Psoas muscle (tissue), 8 donors: Measurements from ENCODE around the gene ZNF385B. TPM values are rescaled to one million over a fixed set of nuclear protein-coding genes. Genes with fewer than 3 reads are reported as not detected.
A peak's percentile ranks its signal among the peaks of the same experiment; 100 is the strongest.

ENCODE experiments used
- ATAC-seq, 4 donors: fragments of 200-7000 bp; cut with Tn5 transposase; one replicate each; pipeline ENCODE4 v1.9.1; 2020; ENCODE audit warnings: moderate library complexity in 3 of 4, mild to moderate bottlenecking in 2 of 4
- DNase-seq, 2 donors: peaks; one replicate each; pipeline ENCODE4 v3.0.0-alpha.2; 2020
- H3K27ac ChIP-seq: fragments of 200-600 bp; one replicate; pipeline ENCODE4 v1.8.0; 2022
- H3K27me3 ChIP-seq, 3 donors: fragments of 200-600 bp in 1 of 3; one replicate each; pipeline versions ENCODE4 v1.6.1 to v1.8.0; 2013 to 2022; ENCODE audit warnings: low read length in 2 of 3, mild to moderate bottlenecking in 2 of 3, moderate library complexity in 1 of 3; ENCODE audit not compliant: insufficient read depth in 3 of 3
- H3K36me3 ChIP-seq, 2 donors: fragments of 200-600 bp in 1 of 2; one replicate each; pipeline versions ENCODE4 v1.6.1 to v1.8.0; 2013 to 2022; ENCODE audit warnings: low read depth in 1 of 2, mild to moderate bottlenecking in 1 of 2, moderate library complexity in 1 of 2; ENCODE audit not compliant: insufficient read depth in 1 of 2
- H3K4me1 ChIP-seq: fragments of 200-600 bp; one replicate; pipeline ENCODE4 v1.8.0; 2022
- H3K4me3 ChIP-seq: fragments of 200-600 bp; one replicate; pipeline ENCODE4 v1.8.0; 2022; ENCODE audit warnings: mild to moderate bottlenecking
- H3K9me3 ChIP-seq: fragments of 200-600 bp; one replicate; pipeline ENCODE4 v1.8.0; 2022
- CTCF ChIP-seq: fragments of 200-600 bp; IDR thresholded peaks from one replicate; pipeline ENCODE4 v1.8.0; 2022; ENCODE audit warnings: antibody characterized with exemption
- WGBS, 3 donors: extraction: QIAGEN DNeasy Blood & Tissue Kit; methylation state at CpG; one replicate each; pipeline versions ENCODE4 v1.1.6 to v1.1.7; 2013; 5-methylcytosine and 5-hydroxymethylcytosine counted together
- intact Hi-C, 2 donors: fragments of 100-400 bp; cut with DNase I; formaldehyde crosslinking; loops; one replicate each; pipeline versions ENCODE4 v1.11.0 to v1.14.2; 2022
- polyA plus RNA-seq, 3 donors: library from polyadenylated mRNA; stranded (reverse); fragments of 200-250 nt; gene quantifications; one replicate each; pipeline ENCODE4 v1.2.3, GENCODE V29; 2013
- total RNA-seq, 4 donors: library from RNA; stranded (reverse); fragmentation: NEBNext Ultra II Directional in 2 of 4; extraction: Animal tissue kit (Norgen Biotek cat#: 25700) in 2 of 4; gene quantifications; one replicate each; pipeline versions ENCODE4 v1.2.1 to v1.2.4, GENCODE V29; 2021 to 2023
- donor health status: healthy with polysubstance abuse.
- donor health status: DM: no; HTN: no; CAD: no; lungs with moderate emphysema.
- donor health status: Bipolar disorder and iron deficiency.
- donor health status: healthy.
- donor health status: DM: yes; HTN: yes; CAD: no.
- donor health status: DM: no; HTN: no; CAD: no.
- donor health status: DM: no; HTN: no; CAD: no.
- donor health status: DM: yes; HTN: yes; CAD: no.

The ZNF385B gene
- total and polyA plus RNA-seq, 7 donors: 8.8 to 42.9 (median 18.1) TPM

- peak in 1 of 4 donors; percentile 64 for ATAC-seq
- Histone ChIP-seq H3K4me1 (no peaks in the 10 kb centered on the region), H3K36me3 (no peaks in the 10 kb centered on the region), H3K9me3 (no peaks in the 10 kb centered on the region), H3K4me3 (no peak overlapping the region), H3K27me3 (no peaks in the 10 kb centered on the region), H3K27ac (no peak overlapping the region)
- no peak for DNase-seq
- WGBS, 3 donors: 25 to 51% (median 29%) methylated on average over 2 of the region's 2 CpGs
- intact Hi-C loops: no loop called here
- no peak for TF ChIP-seq CTCF
Measured at GRCh38 chr2:179686718-179687342, 174.6 kb downstream of the ZNF385B start.

- intact Hi-C loops: no loop called here
Measured at GRCh38 chr2:179686069-179686468, 175.3 kb downstream of the ZNF385B start.

GRCh38 chr2:179685146-179685545 is 176.3 kb downstream of the ZNF385B start:
- no peaks in the 10 kb centered on the region for H3K36me3 ChIP-seq
- intact Hi-C loops: no loop called here
- ATAC-seq (no peak), DNase-seq (no peak)
- no peak for TF ChIP-seq CTCF
- H3K9me3 ChIP-seq: no peaks in the 10 kb centered on the region
- WGBS, 3 donors: 27 to 47% (median 40%) methylated on average over 1 of the region's 1 CpG
- no peaks in the 10 kb centered on the region for H3K4me1 ChIP-seq
- H3K27ac ChIP-seq: no peak overlapping the region
- no peaks in the 10 kb centered on the region for H3K27me3 ChIP-seq
- H3K4me3 ChIP-seq: no peak overlapping the region

More at GRCh38 chr2:179686069-179686468, 175.3 kb downstream of the ZNF385B start:
- no peak for TF ChIP-seq CTCF
- 92 to 93% (median 93%) methylated on average over 2 of the region's 2 CpGs for WGBS, 3 donors
- Histone ChIP-seq H3K27ac (no peak overlapping the region), H3K4me1 (no peaks in the 10 kb centered on the region), H3K27me3 (no peaks in the 10 kb centered on the region), H3K36me3 (no peaks in the 10 kb centered on the region), H3K9me3 (no peaks in the 10 kb centered on the region), H3K4me3 (no peak overlapping the region)
- DNase-seq (no peak), ATAC-seq (no peak)

- Histone ChIP-seq H3K27ac (no peak overlapping the region), H3K4me1 (peaks cover 7% of the 10 kb centered on the region), H3K4me3 (no peak overlapping the region), H3K9me3 (no peaks in the 10 kb centered on the region), H3K27me3 (no peaks in the 10 kb centered on the region), H3K36me3 (no peaks in the 10 kb centered on the region)
- ATAC-seq (no peak), DNase-seq (no peak)
- WGBS, 3 donors: 72 to 93% (median 85%) methylated on average over 5 of the region's 5 CpGs
- intact Hi-C loops: no loop called here
- no peak for TF ChIP-seq CTCF
Measured at GRCh38 chr2:179682756-179683155, 178.7 kb downstream of the ZNF385B start.
